Neural crest cell (in vitro differentiated cells): ENCODE data around the gene TCF20. TPM values are rescaled to one million over a fixed set of nuclear protein-coding genes. Genes with fewer than 3 reads are reported as not detected.
A peak's percentile ranks its signal among the peaks of the same experiment; 100 is the strongest.

ENCODE experiments used
- DNase-seq: peaks from one replicate; pipeline ENCODE4 v3.0.0; 2021; ENCODE audit warnings: low read depth, mixed read lengths, low spot score
- H3K27ac Mint-ChIP-seq: one replicate; pipeline ENCODE4 v1.8.0; 2021; ENCODE audit warnings: mild to moderate bottlenecking, mixed read lengths; ENCODE audit not compliant: unreplicated experiment
- H3K27me3 Mint-ChIP-seq: 2 replicates; pipeline ENCODE4 v1.8.0; 2021; ENCODE audit warnings: low read depth, mild to moderate bottlenecking, mixed read lengths
- H3K36me3 Mint-ChIP-seq: 2 replicates; pipeline ENCODE4 v1.8.0; 2021; ENCODE audit warnings: low read depth, mild to moderate bottlenecking, mixed read lengths
- H3K4me1 Mint-ChIP-seq: 2 replicates; pipeline ENCODE4 v1.8.0; 2021; ENCODE audit warnings: mixed read lengths
- H3K4me3 Mint-ChIP-seq: one replicate; pipeline ENCODE4 v1.8.0; 2021; ENCODE audit warnings: mild to moderate bottlenecking, mixed read lengths
- H3K9me3 Mint-ChIP-seq: 2 replicates; pipeline ENCODE4 v1.8.0; 2021; ENCODE audit warnings: mixed read lengths
- total RNA-seq: library from RNA; stranded (reverse); gene quantifications from 2 replicates; pipeline ENCODE4 v1.2.1, GENCODE V29; 2021
- TF ChIP-seq, protein P1 (sequence below): fragments of 200-600 bp; sonication (generic); conservative IDR thresholded peaks from 2 replicates; pipeline ENCODE4 v1.5.0; 2021; ENCODE audit warnings: antibody characterized with exemption, mild to moderate bottlenecking

TCF20 gene
- total RNA-seq, 1 donor from 2014 or later, result 67.5 TPM

DNA sequence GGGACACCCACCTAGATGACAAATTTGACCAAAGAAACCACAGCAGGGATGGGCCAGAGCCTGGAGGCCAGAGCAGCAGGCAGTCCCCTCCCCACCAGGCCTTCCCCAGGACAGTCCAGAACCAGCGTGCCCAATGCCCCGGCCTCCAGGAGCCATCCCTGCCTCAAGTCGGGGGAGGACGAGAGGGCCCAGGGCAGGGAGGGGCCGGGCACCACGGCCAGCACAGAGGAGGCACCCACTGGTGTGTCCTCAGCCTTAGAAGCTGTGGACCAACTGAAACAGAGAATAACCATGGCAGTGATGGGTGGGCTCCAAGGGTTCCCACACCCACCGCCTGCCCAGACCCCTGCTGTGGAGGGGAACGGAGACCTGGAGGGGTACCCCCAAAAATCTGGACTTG, 28.3 kb upstream of the TCF20 start:
- Mint-ChIP-seq H3K27me3 (peaks cover 7% of the 10 kb centered on the region), H3K36me3 (no peaks in the 10 kb centered on the region), H3K9me3 (no peaks in the 10 kb centered on the region), H3K4me3 (no peak overlapping the region), H3K4me1 (peaks cover 34% of the 10 kb centered on the region), H3K27ac (no peak overlapping the region)
- TF ChIP-seq, protein P1, sequence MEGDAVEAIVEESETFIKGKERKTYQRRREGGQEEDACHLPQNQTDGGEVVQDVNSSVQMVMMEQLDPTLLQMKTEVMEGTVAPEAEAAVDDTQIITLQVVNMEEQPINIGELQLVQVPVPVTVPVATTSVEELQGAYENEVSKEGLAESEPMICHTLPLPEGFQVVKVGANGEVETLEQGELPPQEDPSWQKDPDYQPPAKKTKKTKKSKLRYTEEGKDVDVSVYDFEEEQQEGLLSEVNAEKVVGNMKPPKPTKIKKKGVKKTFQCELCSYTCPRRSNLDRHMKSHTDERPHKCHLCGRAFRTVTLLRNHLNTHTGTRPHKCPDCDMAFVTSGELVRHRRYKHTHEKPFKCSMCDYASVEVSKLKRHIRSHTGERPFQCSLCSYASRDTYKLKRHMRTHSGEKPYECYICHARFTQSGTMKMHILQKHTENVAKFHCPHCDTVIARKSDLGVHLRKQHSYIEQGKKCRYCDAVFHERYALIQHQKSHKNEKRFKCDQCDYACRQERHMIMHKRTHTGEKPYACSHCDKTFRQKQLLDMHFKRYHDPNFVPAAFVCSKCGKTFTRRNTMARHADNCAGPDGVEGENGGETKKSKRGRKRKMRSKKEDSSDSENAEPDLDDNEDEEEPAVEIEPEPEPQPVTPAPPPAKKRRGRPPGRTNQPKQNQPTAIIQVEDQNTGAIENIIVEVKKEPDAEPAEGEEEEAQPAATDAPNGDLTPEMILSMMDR, result no peak
- DNase-seq, result no peak

DNA sequence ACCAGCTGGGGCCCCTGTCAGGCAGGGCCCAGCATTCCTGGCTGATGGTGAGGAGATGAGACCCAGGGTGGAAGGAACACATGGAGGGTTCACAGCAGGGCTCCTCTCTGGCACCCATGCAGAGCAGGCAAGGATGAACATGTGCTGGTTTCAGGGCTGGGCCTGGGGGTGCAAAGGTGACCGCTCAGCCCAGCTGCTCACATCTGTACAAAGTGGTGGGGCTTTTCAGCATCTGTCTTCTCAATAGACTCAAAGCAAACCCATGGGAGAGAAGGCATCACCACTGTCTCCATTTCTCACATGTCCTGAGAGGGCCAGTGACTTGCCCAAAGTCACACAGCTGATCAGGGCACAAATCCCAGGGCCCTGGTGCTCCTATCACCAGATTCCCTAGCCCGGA, 27.3 kb upstream of the TCF20 start:
- TF ChIP-seq, protein P1, result no peak

DNA sequence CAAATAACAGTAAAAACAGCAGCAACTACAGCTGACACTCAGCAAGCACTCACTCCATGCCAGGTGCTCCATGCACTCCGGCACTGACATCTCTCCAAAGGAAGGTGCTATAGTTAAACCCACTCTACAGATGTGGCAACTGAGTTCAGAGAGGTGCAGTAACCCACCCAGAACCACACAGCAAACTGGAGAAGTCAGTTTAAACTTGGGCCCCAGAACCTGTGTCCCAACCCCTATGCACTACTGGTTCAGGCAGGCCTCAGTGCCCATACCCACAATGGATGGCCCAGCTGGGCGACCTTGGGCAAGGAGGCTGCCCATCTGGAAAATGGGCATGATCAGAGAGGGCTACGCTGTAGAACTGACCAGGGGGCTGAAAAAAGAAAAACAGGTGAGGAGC, 26.4 kb upstream of the TCF20 start:
- Mint-ChIP-seq H3K27ac (no peak overlapping the region), H3K4me1 (peaks cover 37% of the 10 kb centered on the region), H3K27me3 (no peaks in the 10 kb centered on the region), H3K4me3 (no peak overlapping the region), H3K36me3 (no peaks in the 10 kb centered on the region), H3K9me3 (no peaks in the 10 kb centered on the region)
- TF ChIP-seq, protein P1, result no peak
- no peak for DNase-seq

More for the DNA sequence above, 27.3 kb upstream of the TCF20 start:
- no peaks in the 10 kb centered on the region for H3K36me3 Mint-ChIP-seq
- H3K4me3 Mint-ChIP-seq, result no peak overlapping the region
- DNase-seq, result no peak
- no peaks in the 10 kb centered on the region for H3K27me3 Mint-ChIP-seq
- H3K27ac Mint-ChIP-seq, result no peak overlapping the region
- H3K9me3 Mint-ChIP-seq, result no peaks in the 10 kb centered on the region
- peaks cover 29% of the 10 kb centered on the region for H3K4me1 Mint-ChIP-seq

DNA sequence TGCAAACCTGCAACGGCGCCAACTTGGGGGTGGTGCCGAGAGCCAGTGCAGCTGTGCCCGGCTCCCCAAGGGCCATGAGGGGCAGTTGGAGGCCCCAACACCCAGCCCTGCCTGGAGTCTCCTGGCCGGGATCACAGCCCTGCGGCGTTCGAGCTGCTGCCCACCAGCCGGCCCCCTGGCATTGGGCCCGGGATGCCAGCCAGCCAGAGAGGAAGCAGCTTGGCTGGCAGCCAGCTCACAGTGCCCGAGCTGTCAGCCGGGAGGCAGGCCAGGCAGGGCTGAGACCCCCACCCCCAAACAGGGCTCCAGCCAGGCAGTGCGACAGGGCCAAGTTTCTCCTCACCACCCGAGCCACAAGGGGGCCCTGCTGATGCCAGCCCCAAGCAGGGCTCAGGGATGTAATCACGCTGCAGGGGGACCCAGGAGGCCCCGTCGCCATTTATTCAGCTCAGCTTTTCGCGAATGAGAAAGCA, 26.0 kb upstream of the TCF20 start:
- DNase-seq, result no peak
- Mint-ChIP-seq H3K27ac (no peak overlapping the region), H3K4me3 (no peak overlapping the region), H3K36me3 (no peaks in the 10 kb centered on the region), H3K27me3 (no peaks in the 10 kb centered on the region), H3K4me1 (peaks cover 42% of the 10 kb centered on the region), H3K9me3 (no peaks in the 10 kb centered on the region)
- TF ChIP-seq, protein P1, result no peak

DNA sequence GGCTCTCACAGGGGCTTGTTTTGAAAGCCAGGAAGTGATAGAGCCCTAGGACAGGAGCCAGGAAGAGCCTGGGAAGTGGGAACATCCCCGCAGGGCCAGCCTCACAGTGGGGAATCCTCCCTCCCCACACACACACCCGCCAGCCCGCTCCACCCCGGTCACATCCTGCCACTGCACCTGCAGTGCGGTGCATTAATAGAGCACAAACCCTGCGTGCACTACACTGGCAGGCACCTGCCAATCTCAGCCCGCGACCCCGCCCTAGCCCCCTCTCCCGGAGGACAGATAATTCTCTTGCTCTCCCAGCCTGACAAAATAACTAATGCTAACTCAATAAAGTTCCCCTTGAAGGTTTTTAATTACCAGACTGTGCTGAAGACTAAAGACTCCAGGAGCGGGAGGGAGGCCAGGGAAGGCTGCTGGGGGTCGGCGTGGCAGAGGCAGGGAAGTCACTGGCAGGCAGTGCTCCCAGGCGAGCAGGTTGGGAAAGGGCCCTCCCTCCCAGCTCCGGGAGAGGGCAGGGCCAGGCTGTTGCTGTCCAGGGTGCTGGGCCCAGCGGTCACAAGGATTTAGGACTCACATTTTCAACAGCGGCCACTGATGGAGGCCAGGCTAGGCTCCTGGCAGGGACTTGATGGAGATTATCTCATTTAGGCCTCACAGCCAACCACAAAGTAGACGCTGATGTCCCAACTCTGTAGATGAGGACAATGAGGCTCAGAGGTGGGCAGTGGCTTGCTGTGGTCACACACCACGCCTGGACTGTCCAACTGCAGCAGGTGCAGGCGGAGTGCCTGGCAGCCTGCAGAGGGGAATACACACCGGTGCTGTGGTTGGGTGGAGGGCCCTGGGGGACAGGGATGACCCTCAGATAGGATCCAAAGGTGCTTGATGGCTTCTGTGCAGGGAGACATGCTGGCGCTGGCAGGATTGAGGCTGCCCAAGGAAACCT, 23.9 kb upstream of the TCF20 start:
- Mint-ChIP-seq H3K36me3 (no peaks in the 10 kb centered on the region), H3K27me3 (peaks cover 6% of the 10 kb centered on the region), H3K4me3 (no peak overlapping the region), H3K27ac (no peak overlapping the region), H3K9me3 (no peaks in the 10 kb centered on the region), H3K4me1 (peaks cover 42% of the 10 kb centered on the region)
- peak; percentile 59 for DNase-seq
- TF ChIP-seq, protein P1, result no peak
